Measurements from ENCODE around the gene CASP6. TPM values are rescaled to one million over a fixed set of nuclear protein-coding genes. Genes with fewer than 3 reads are reported as not detected.
A peak's percentile ranks its signal among the peaks of the same experiment; 100 is the strongest.

CASP6 gene
- total and polyA plus RNA-seq, 4 donors: 11.1 to 30.1 (median 16.8) TPM

GRCh38 chr4:109739547-109739946 is 36.3 kb upstream of the CASP6 start:
- intact Hi-C loops (cut with DNase I): no loop called here
- Histone ChIP-seq H3K27me3 (ENCODE audit: control insufficient read depth in 1 of 2, insufficient read depth in 2 of 2, low read length in 1 of 2) (no peaks in the 10 kb centered on the region), H3K9me3 (ENCODE audit: control insufficient read depth, low read length) (no peaks in the 10 kb centered on the region), H3K27ac (ENCODE audit: low read depth in 1 of 2, low read length in 2 of 2) (no peak overlapping the region), H3K36me3 (ENCODE audit: control insufficient read depth in 1 of 2, insufficient read depth in 2 of 2, low read length in 1 of 2) (no peaks in the 10 kb centered on the region), H3K4me3 (ENCODE audit: low read length in 2 of 2) (no peak overlapping the region), H3K4me1 (ENCODE audit: control insufficient read depth in 1 of 2, insufficient read depth in 2 of 2, low read length in 2 of 2) (no peaks in the 10 kb centered on the region)
- DNase-seq: no peak
- no peak for ATAC-seq (ENCODE audit: low FRiP score)
- WGBS, 2 donors: 69 to 80% methylated on average over 3 of the region's 3 CpGs

- Histone ChIP-seq H3K27ac (ENCODE audit: low read depth in 1 of 2, low read length in 2 of 2) (no peak overlapping the region), H3K27me3 (ENCODE audit: control insufficient read depth in 1 of 2, insufficient read depth in 2 of 2, low read length in 1 of 2) (no peaks in the 10 kb centered on the region), H3K4me3 (ENCODE audit: low read length in 2 of 2) (no peak overlapping the region), H3K9me3 (ENCODE audit: control insufficient read depth, low read length) (no peaks in the 10 kb centered on the region), H3K36me3 (ENCODE audit: control insufficient read depth in 1 of 2, insufficient read depth in 2 of 2, low read length in 1 of 2) (no peaks in the 10 kb centered on the region), H3K4me1 (ENCODE audit: control insufficient read depth in 1 of 2, insufficient read depth in 2 of 2, low read length in 2 of 2) (no peaks in the 10 kb centered on the region)
- intact Hi-C loops (cut with DNase I): no loop called here
- 84 to 86% methylated on average over 9 to 10 of the region's 10 CpGs for WGBS, 2 donors
- ATAC-seq (ENCODE audit: low FRiP score) (no peak), DNase-seq (no peak)
Observed at GRCh38 chr4:109738104-109738872, 35.0 kb upstream of the CASP6 start.

GRCh38 chr4:109735566-109736365 is 32.5 kb upstream of the CASP6 start:
- Histone ChIP-seq H3K4me1 (ENCODE audit: control insufficient read depth in 1 of 2, insufficient read depth in 2 of 2, low read length in 2 of 2) (no peaks in the 10 kb centered on the region), H3K9me3 (ENCODE audit: control insufficient read depth, low read length) (no peaks in the 10 kb centered on the region), H3K36me3 (ENCODE audit: control insufficient read depth in 1 of 2, insufficient read depth in 2 of 2, low read length in 1 of 2) (no peaks in the 10 kb centered on the region), H3K4me3 (ENCODE audit: low read length in 2 of 2) (no peak overlapping the region), H3K27ac (ENCODE audit: low read depth in 1 of 2, low read length in 2 of 2) (no peak overlapping the region), H3K27me3 (ENCODE audit: control insufficient read depth in 1 of 2, insufficient read depth in 2 of 2, low read length in 1 of 2) (no peaks in the 10 kb centered on the region)
- DNase-seq: no peak
- WGBS, 2 donors: 71 to 81% methylated on average over 7 of the region's 7 CpGs
- no peak for ATAC-seq (ENCODE audit: low FRiP score)
- intact Hi-C loops (cut with DNase I): no loop called here

DNA sequence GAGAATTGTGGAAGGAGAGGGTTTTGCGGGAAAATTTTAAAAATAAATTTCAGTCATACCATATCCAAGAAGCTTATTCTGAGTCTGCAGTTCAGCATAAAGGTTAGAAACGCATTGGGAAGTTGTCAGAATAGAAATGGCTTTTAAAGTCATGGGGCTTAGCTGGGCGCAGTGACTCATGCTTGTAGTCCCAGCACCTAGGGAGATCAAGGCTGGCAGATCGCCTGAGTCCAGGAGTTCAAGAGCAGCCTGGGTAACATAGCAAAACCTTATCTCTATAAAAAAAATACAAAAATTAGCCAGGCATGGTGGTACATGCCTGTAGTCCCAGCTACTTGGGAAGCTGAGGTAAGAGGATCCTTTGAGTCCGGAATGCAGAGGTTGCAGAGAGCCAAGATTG is 30.5 kb upstream of the CASP6 start:
- Histone ChIP-seq H3K27me3 (ENCODE audit: control insufficient read depth in 1 of 2, insufficient read depth in 2 of 2, low read length in 1 of 2) (no peaks in the 10 kb centered on the region), H3K36me3 (ENCODE audit: control insufficient read depth in 1 of 2, insufficient read depth in 2 of 2, low read length in 1 of 2) (no peaks in the 10 kb centered on the region), H3K4me3 (ENCODE audit: low read length in 2 of 2) (no peak overlapping the region), H3K4me1 (ENCODE audit: control insufficient read depth in 1 of 2, insufficient read depth in 2 of 2, low read length in 2 of 2) (no peaks in the 10 kb centered on the region), H3K27ac (ENCODE audit: low read depth in 1 of 2, low read length in 2 of 2) (no peak overlapping the region), H3K9me3 (ENCODE audit: control insufficient read depth, low read length) (no peaks in the 10 kb centered on the region)
- DNase-seq (no peak), ATAC-seq (ENCODE audit: low FRiP score) (no peak)
- WGBS, 2 donors: 70 to 80% methylated on average over 5 of the region's 5 CpGs
- intact Hi-C loops (cut with DNase I): no loop called here

DNA sequence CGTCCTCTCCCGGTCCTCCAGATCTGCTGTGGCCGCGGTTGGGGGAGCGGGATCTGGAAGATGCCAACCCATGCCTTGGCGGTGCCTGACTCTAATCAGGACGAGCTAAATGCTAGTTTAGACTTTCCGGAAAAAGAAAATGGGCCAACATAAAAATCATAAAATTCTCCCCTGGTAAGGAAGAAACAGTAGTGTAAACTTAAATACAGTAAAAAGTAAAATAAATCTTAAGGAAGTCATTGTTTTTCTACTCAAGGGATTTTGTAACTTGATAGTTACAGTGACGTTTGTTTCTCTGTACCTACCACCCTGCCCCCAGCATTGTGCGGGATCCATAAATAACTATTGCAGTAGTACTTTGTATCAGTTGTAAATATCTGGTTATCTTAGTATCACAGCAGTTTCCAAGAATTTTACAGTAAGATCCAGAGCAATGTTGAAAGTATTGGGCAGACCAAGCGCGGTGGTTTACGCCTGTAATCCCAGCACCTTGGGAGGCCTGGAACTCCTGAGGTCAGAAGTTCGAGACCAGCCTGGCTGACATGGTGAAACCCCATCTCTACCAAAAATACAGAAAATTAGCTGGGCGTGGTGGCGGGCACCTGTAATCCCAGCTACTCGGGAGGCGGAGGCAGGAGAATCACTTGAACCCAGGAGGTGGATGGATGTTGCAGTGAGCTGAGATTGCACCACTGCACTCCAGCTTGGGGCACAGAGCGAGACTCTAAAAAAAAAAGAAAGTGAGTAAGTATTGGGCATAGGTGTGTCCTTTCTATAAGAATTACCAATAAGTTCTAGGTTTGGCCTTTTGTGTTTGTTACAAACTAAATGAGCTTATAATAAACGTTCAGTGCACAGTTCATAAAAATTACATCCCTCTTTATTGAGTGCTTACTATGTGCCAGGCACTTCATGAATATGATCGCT is 27.6 kb upstream of the CASP6 start:
- intact Hi-C loops (cut with DNase I): no loop called here
- H3K4me1 ChIP-seq (ENCODE audit: control insufficient read depth in 1 of 2, insufficient read depth in 2 of 2, low read length in 2 of 2): no peaks in the 10 kb centered on the region
- no peaks in the 10 kb centered on the region for H3K36me3 ChIP-seq (ENCODE audit: control insufficient read depth in 1 of 2, insufficient read depth in 2 of 2, low read length in 1 of 2)
- peak overlapping the region in 1 of 2 donors; percentile 55 for H3K27ac ChIP-seq (ENCODE audit: low read depth in 1 of 2, low read length in 2 of 2)
- no peaks in the 10 kb centered on the region for H3K9me3 ChIP-seq (ENCODE audit: control insufficient read depth, low read length)
- no peaks in the 10 kb centered on the region for H3K27me3 ChIP-seq (ENCODE audit: control insufficient read depth in 1 of 2, insufficient read depth in 2 of 2, low read length in 1 of 2)
- no peak for DNase-seq
- no peak for ATAC-seq (ENCODE audit: low FRiP score)
- WGBS, 2 donors: 51% methylated on average over 21 of the region's 21 CpGs
- peak overlapping the region; percentile 71 to 91 for H3K4me3 ChIP-seq (ENCODE audit: low read length in 2 of 2)

DNA sequence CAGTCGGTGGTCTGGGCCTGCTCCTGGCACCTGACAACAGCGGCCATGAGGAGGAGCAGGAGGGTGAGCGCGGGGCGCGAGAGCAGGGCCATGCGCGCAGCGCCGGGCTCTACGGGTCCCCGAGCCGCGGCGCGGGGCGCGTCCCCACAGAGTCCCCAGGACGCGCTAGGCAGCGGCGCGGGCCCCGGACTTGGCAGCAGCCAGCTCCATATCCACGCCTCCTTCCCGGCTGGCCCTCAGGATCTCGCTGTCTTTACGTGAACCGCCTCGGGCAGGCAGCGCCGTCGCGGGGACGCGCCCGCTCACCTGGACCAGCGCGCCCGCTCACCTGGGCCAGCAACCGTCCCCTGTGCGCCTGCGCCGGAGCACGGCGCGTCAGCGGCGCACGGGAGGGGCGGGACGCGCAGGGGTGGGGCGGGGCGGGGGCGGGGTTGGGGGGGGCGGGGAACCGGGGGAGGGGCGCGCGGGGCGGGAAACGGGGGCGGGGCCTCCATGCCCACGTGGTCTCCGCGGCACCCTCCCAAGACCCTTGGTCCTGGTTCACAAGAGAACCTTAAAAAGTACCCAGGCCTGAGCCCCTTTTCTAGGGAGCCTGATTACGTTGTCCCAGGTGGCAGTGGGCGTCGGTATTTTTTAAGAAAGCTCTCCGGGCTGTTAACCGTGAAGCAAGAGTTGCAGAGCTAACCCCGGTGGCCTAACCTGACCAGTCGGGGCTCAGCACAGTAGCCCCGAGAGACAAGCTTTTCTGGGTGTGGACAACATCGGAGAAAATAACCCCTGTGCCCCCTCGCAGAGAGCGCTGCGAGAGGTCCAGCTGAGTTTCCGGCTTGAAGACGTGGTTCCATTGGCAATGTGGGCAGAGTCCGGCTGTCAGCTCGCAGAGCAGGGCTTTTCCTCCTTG is 26.7 kb upstream of the CASP6 start, which contains the start of gene PLA2G12A:
TSS of gene PLA2G12A (minus strand) at position 353 of the 901 bp plus-strand sequence. CDS start at position 92, 261 bp downstream.
- ATAC-seq (ENCODE audit: low FRiP score): peak; percentile 94
- Histone ChIP-seq H3K4me3 (ENCODE audit: low read length in 2 of 2) (peak within 1 kb of the TSS; percentile 71 to 91), H3K27me3 (ENCODE audit: control insufficient read depth in 1 of 2, insufficient read depth in 2 of 2, low read length in 1 of 2) (no peaks in the 10 kb centered on the region), H3K4me1 (ENCODE audit: control insufficient read depth in 1 of 2, insufficient read depth in 2 of 2, low read length in 2 of 2) (no peaks in the 10 kb centered on the region), H3K9me3 (ENCODE audit: control insufficient read depth, low read length) (no peaks in the 10 kb centered on the region), H3K27ac (ENCODE audit: low read depth in 1 of 2, low read length in 2 of 2) (peak within 1 kb of the TSS in 1 of 2 donors; percentile 55), H3K36me3 (ENCODE audit: control insufficient read depth in 1 of 2, insufficient read depth in 2 of 2, low read length in 1 of 2) (no peaks in the 10 kb centered on the region)
- WGBS, 2 donors: 0 to 1% methylated on average over 46 to 83 of the region's 83 CpGs
- DNase-seq: peak; percentile 74 to 86
- intact Hi-C loops (cut with DNase I): loop anchor here in 1 of 2 donors (2.0 kb wide), 1 partner anchor 27 kb away; the partner anchor contains the start of gene CASP6

DNA sequence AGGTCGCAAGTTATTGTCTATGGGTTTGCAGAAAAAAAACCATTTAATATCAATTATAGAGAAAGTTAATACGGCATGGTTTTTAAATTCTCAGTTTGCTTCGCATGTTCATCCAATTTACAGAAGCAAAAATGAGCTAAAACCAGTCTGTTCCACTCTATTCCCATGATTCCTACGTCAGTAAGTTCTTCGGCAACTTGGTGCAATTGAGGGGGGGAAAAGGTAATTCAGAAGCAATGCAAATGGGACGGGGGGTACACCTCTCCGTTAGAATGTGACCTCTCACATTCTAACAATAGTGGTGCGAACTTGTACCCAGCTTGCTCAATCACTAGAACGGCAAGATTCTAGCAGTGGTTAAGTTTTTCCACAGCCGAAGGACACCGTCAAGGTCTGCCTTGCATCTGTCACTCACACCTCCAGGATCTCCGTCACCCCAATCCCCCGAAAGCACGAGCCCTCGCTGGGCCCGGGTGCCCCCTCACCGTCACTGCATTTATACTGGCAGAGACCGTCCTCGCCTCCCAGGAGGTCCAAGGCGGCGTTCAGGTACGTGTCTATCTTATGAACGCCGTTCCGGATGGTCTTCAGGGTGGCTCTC is 26.0 kb upstream of the CASP6 start:
- Histone ChIP-seq H3K4me3 (ENCODE audit: low read length in 2 of 2) (peak overlapping the region; percentile 71 to 91), H3K27ac (ENCODE audit: low read depth in 1 of 2, low read length in 2 of 2) (no peak overlapping the region), H3K9me3 (ENCODE audit: control insufficient read depth, low read length) (no peaks in the 10 kb centered on the region), H3K27me3 (ENCODE audit: control insufficient read depth in 1 of 2, insufficient read depth in 2 of 2, low read length in 1 of 2) (no peaks in the 10 kb centered on the region), H3K36me3 (ENCODE audit: control insufficient read depth in 1 of 2, insufficient read depth in 2 of 2, low read length in 1 of 2) (no peaks in the 10 kb centered on the region), H3K4me1 (ENCODE audit: control insufficient read depth in 1 of 2, insufficient read depth in 2 of 2, low read length in 2 of 2) (no peaks in the 10 kb centered on the region)
- intact Hi-C loops (cut with DNase I): loop anchor here in 1 of 2 donors (2.0 kb wide), 1 partner anchor 26 kb away; the partner anchor contains the start of gene CASP6
- 6% methylated on average over 25 of the region's 25 CpGs for WGBS, 2 donors
- no peak for DNase-seq
- ATAC-seq (ENCODE audit: low FRiP score): no peak
